Duodenal mucosa (tissue), 2 donors: Measurements from ENCODE around the gene DDX24.

ENCODE experiments used
- H3K27ac ChIP-seq: one replicate; pipeline ENCODE4 v1.7.0; 2013; ENCODE audit warnings: low read depth, low read length
- H3K27me3 ChIP-seq, 2 donors: one replicate each; pipeline ENCODE4 v1.7.0; 2013; ENCODE audit warnings: low read length in 2 of 2, control low read depth in 1 of 2; ENCODE audit not compliant: insufficient read depth in 2 of 2, control insufficient read depth in 1 of 2
- H3K36me3 ChIP-seq, 2 donors: one replicate each; pipeline ENCODE4 v1.7.0; 2013; ENCODE audit warnings: low read length in 2 of 2, control low read depth in 1 of 2; ENCODE audit not compliant: insufficient read depth in 2 of 2, control insufficient read depth in 1 of 2
- H3K4me1 ChIP-seq, 2 donors: one replicate each; pipeline ENCODE4 v1.7.0; 2013; ENCODE audit warnings: low read length in 2 of 2, control low read depth in 1 of 2; ENCODE audit not compliant: insufficient read depth in 2 of 2, control insufficient read depth in 1 of 2
- H3K4me3 ChIP-seq, 2 donors: one replicate each; pipeline ENCODE4 v1.7.0; 2013; ENCODE audit warnings: low read length in 2 of 2, low read depth in 1 of 2
- H3K9ac ChIP-seq, 2 donors: one replicate each; pipeline ENCODE4 v1.7.0; 2013; ENCODE audit warnings: low read length in 2 of 2, low read depth in 1 of 2
- H3K9me3 ChIP-seq, 2 donors: one replicate each; pipeline ENCODE4 v1.7.0; 2013; ENCODE audit warnings: low read length in 2 of 2, control low read depth in 1 of 2; ENCODE audit not compliant: control insufficient read depth in 1 of 2

The DDX24 gene

GRCh38 chr14:94018308-94018707 lies 62.7 kb downstream of the DDX24 start:
- no peaks in the 10 kb centered on the region for H3K36me3 ChIP-seq
- no peak overlapping the region for H3K27ac ChIP-seq
- no peaks in the 10 kb centered on the region for H3K27me3 ChIP-seq
- no peak overlapping the region for H3K4me3 ChIP-seq
- peaks cover 0 to 8% of the 10 kb centered on the region in 2 donors for H3K4me1 ChIP-seq
- H3K9me3 ChIP-seq = no peaks in the 10 kb centered on the region
- H3K9ac ChIP-seq = no peak overlapping the region

- no peak overlapping the region for H3K4me3 ChIP-seq
- no peak overlapping the region for H3K9ac ChIP-seq
- no peaks in the 10 kb centered on the region for H3K9me3 ChIP-seq
- H3K27ac ChIP-seq = no peak overlapping the region
- peaks cover 0 to 4% of the 10 kb centered on the region in 2 donors for H3K4me1 ChIP-seq
- H3K36me3 ChIP-seq = no peaks in the 10 kb centered on the region
- no peaks in the 10 kb centered on the region for H3K27me3 ChIP-seq
These were observed 64.5 kb downstream of the DDX24 start for GRCh38 chr14:94016446-94016976.

GRCh38 chr14:94015223-94015622 lies 65.8 kb downstream of the DDX24 start:
- no peaks in the 10 kb centered on the region for H3K36me3 ChIP-seq
- H3K4me3 ChIP-seq = no peak overlapping the region
- peaks cover 0 to 6% of the 10 kb centered on the region in 2 donors for H3K4me1 ChIP-seq
- no peaks in the 10 kb centered on the region for H3K27me3 ChIP-seq
- no peak overlapping the region for H3K27ac ChIP-seq
- H3K9me3 ChIP-seq = no peaks in the 10 kb centered on the region
- H3K9ac ChIP-seq = no peak overlapping the region

- Histone ChIP-seq H3K9ac (no peak overlapping the region), H3K9me3 (no peaks in the 10 kb centered on the region), H3K4me3 (no peak overlapping the region), H3K27ac (no peak overlapping the region), H3K27me3 (no peaks in the 10 kb centered on the region), H3K4me1 (peaks cover 0 to 6% of the 10 kb centered on the region in 2 donors), H3K36me3 (no peaks in the 10 kb centered on the region)
These were observed 66.6 kb downstream of the DDX24 start for GRCh38 chr14:94014382-94014781.

GRCh38 chr14:94011795-94012194 lies 69.2 kb downstream of the DDX24 start:
- Histone ChIP-seq H3K9me3 (no peaks in the 10 kb centered on the region), H3K27ac (no peak overlapping the region)

GRCh38 chr14:94010625-94011024 lies 70.4 kb downstream of the DDX24 start:
- H3K36me3 ChIP-seq = no peaks in the 10 kb centered on the region
- H3K4me3 ChIP-seq = no peak overlapping the region
- H3K27me3 ChIP-seq = no peaks in the 10 kb centered on the region
- H3K9me3 ChIP-seq = no peaks in the 10 kb centered on the region
- H3K9ac ChIP-seq = no peak overlapping the region
- peaks cover 0 to 6% of the 10 kb centered on the region in 2 donors for H3K4me1 ChIP-seq
- no peak overlapping the region for H3K27ac ChIP-seq

More at GRCh38 chr14:94011795-94012194, 69.2 kb downstream of the DDX24 start:
- Histone ChIP-seq H3K9ac (no peak overlapping the region), H3K4me1 (peaks cover 0 to 6% of the 10 kb centered on the region in 2 donors), H3K36me3 (no peaks in the 10 kb centered on the region), H3K4me3 (no peak overlapping the region), H3K27me3 (no peaks in the 10 kb centered on the region)

GRCh38 chr14:94009767-94010166 lies 71.2 kb downstream of the DDX24 start:
- no peaks in the 10 kb centered on the region for H3K9me3 ChIP-seq
- no peaks in the 10 kb centered on the region for H3K27me3 ChIP-seq
- H3K27ac ChIP-seq = no peak overlapping the region
- no peaks in the 10 kb centered on the region for H3K36me3 ChIP-seq
- H3K4me3 ChIP-seq = no peak overlapping the region
- H3K4me1 ChIP-seq = peaks cover 0 to 6% of the 10 kb centered on the region in 2 donors
- H3K9ac ChIP-seq = no peak overlapping the region

GRCh38 chr14:94008234-94008633 lies 72.8 kb downstream of the DDX24 start:
- Histone ChIP-seq H3K9me3 (no peaks in the 10 kb centered on the region), H3K27ac (no peak overlapping the region), H3K9ac (no peak overlapping the region), H3K4me1 (peaks cover 0 to 6% of the 10 kb centered on the region in 2 donors), H3K27me3 (no peaks in the 10 kb centered on the region), H3K4me3 (no peak overlapping the region), H3K36me3 (no peaks in the 10 kb centered on the region)

- Histone ChIP-seq H3K9me3 (no peaks in the 10 kb centered on the region), H3K4me3 (no peak overlapping the region), H3K4me1 (peaks cover 0 to 5% of the 10 kb centered on the region in 2 donors), H3K36me3 (no peaks in the 10 kb centered on the region), H3K27me3 (no peaks in the 10 kb centered on the region), H3K9ac (no peak overlapping the region), H3K27ac (no peak overlapping the region)
These were observed 75.5 kb downstream of the DDX24 start for GRCh38 chr14:94005324-94006073.

GRCh38 chr14:94004015-94004414 lies 77.0 kb downstream of the DDX24 start:
- Histone ChIP-seq H3K9me3 (no peaks in the 10 kb centered on the region), H3K27me3 (no peaks in the 10 kb centered on the region), H3K9ac (no peak overlapping the region), H3K4me1 (peaks cover 0 to 5% of the 10 kb centered on the region in 2 donors), H3K27ac (no peak overlapping the region), H3K36me3 (no peaks in the 10 kb centered on the region), H3K4me3 (no peak overlapping the region)
